ENCODE measurements around the gene ZNF343.
"Not testable (repeated sequence)": the region's sequence is repeated elsewhere in the genome, so short reads cannot be mapped to it uniquely, and the experiment has no call there.

GRCh38 chr20:2526218-2526583 lies 17.5 kb upstream of the ZNF343 start:
- TF ChIP-seq CTCF (IDR thresholded peaks at IDR 0.05; ENCODE audit: poor library complexity); EZH2phosphoT487 (IDR thresholded peaks at IDR 0.05; ENCODE audit: low read depth, severe bottlenecking, unreplicated experiment); EZH2 (IDR thresholded peaks at IDR 0.05; ENCODE audit: borderline replicate concordance): not testable (repeated sequence)

Data from hepatocyte (in vitro differentiated cells).